BE2C (cell line): ENCODE measurements around the gene DDRGK1.

Experiments used
- DNase-seq: peaks from one replicate; pipeline ENCODE4 v3.0.0-alpha.2; 2020
- H3K27me3 ChIP-seq: fragments of 250-450 bp; sonication (Bioruptor Pico); 2 replicates; pipeline ENCODE4 v1.5.1; 2020; ENCODE audit warnings: mild to moderate bottlenecking
- H3K36me3 ChIP-seq: fragments of 250-450 bp; sonication (Bioruptor Pico); 2 replicates; pipeline ENCODE4 v1.5.1; 2020; ENCODE audit warnings: mild to moderate bottlenecking
- H3K4me1 ChIP-seq: fragments of 250-450 bp; sonication (Bioruptor Pico); 2 replicates; pipeline ENCODE4 v1.5.1; 2020
- H3K4me3 ChIP-seq: 2 replicates; pipeline ENCODE4 v1.5.1; 2011; ENCODE audit warnings: low read depth, low read length
- H3K9me3 ChIP-seq: fragments of 250-450 bp; sonication (Bioruptor Pico); 2 replicates; pipeline ENCODE4 v1.5.1; 2020
- CTCF ChIP-seq: IDR thresholded peaks from 2 replicates; pipeline ENCODE4 v1.5.1; 2012; ENCODE audit warnings: mild to moderate bottlenecking, low read depth, low read length

Gene DDRGK1

GRCh38 chr20:3173610-3174441 lies 30.7 kb downstream of the DDRGK1 start:
- Histone ChIP-seq H3K4me1 (no peaks in the 10 kb centered on the region), H3K4me3 (peak overlapping the region; percentile 91), H3K27me3 (peaks cover 15% of the 10 kb centered on the region; the same call in 1 of the 2 replicates), H3K9me3 (no peaks in the 10 kb centered on the region), H3K36me3 (no peaks in the 10 kb centered on the region)
- DNase-seq, result peak; percentile 97
- TF ChIP-seq CTCF, result no peak

GRCh38 chr20:3172933-3173609 lies 31.4 kb downstream of the DDRGK1 start, which contains the start of gene LZTS3:
TSS of gene LZTS3 (minus strand) at chr20:3173549. CDS start at chr20:3167163, 6,386 bp downstream.
- Histone ChIP-seq H3K9me3 (no peaks in the 10 kb centered on the region), H3K4me1 (no peaks in the 10 kb centered on the region), H3K36me3 (no peaks in the 10 kb centered on the region), H3K4me3 (peak within 1 kb of the TSS; percentile 91), H3K27me3 (peaks cover 15% of the 10 kb centered on the region; the same call in 1 of the 2 replicates)
- TF ChIP-seq CTCF, result 0 out of 2 replicates have a peak, but pooled peaks have one; percentile 1
- peak; percentile 89 for DNase-seq

DNA sequence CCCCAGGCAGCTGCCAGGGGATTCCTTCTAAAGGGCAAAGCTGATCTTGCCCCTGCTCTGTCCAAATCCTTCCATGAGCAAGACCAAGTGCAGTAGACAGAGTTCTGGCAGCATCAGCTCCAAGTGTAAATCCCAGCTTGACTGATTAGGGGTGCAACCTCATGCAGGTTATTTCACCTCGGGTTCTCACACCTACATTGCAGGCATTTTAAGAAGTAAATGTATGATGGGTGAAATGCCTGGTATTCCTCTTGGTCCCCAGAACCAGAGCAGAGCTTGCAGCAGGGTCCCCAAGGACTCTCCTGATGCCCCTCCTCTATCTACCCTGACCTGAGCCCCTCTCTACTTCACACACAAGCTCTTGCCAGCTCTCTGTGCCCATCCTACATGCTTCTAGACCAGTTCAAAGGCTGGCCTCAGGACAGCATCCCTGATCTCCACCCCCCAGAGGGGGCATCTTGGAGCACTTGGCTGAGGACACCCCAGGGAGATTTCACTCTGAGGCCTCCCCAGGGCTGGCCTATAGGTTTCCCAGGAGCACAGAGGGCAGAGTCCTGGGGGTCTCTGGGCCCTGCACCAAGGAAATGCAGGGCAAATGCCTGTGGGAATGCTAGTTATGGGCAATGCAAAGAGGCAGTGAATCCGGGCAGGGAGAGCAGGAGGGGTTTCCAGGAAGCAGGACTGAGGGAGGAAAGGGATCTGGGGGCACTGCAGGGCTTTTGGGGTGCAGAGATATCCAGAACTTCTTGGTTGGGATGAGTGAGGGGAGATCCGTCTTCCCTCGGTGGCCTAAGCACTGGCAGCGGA lies 32.2 kb downstream of the DDRGK1 start:
- H3K9me3 ChIP-seq, result no peaks in the 10 kb centered on the region
- no peak for TF ChIP-seq CTCF
- no peaks in the 10 kb centered on the region for H3K4me1 ChIP-seq
- H3K36me3 ChIP-seq, result no peaks in the 10 kb centered on the region
- peak overlapping the region; percentile 75 for H3K4me3 ChIP-seq
- DNase-seq, result no peak
- H3K27me3 ChIP-seq, result peaks cover 15% of the 10 kb centered on the region; the same call in 1 of the 2 replicates

DNA sequence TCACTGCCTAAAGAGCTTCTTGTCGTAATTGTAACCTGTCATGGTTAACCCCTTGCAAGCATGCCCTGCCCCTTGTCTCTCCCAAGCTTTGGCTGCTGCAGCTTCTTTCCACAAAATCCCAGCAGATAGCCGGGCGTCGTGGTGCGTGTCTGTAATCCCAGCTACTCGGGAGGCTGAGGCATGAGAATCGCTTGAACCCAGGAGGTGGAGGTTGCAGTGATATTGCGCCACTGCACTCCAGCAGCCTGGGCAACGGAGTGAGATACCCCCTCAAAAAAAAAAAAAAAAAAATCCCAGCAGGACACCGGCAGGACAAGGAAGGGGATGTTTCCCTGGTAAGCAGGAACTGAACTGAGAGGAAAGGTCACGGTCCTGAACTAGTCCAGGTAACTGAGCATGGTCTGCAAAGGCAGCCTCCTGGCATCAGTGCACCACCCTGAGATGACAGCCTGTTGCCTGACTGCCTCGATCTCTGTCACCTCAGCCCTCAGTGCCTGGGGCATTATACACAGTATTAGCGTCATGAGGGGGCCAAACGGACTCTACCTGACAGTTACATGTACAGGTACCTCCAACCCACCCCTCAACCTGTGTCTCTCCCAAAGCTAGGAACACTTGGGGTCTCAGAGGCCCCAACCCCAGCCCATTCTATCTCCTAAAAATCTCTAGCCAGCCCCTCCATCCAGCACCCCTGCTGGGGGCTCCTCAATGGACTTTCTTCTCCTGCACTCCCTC lies 32.9 kb downstream of the DDRGK1 start:
- no peak for TF ChIP-seq CTCF
- H3K9me3 ChIP-seq, result no peaks in the 10 kb centered on the region

GRCh38 chr20:3168829-3169590 lies 35.5 kb downstream of the DDRGK1 start:
- Histone ChIP-seq H3K4me1 (no peaks in the 10 kb centered on the region), H3K27me3 (peaks cover 2% of the 10 kb centered on the region; the same call in 1 of the 2 replicates), H3K36me3 (no peaks in the 10 kb centered on the region), H3K9me3 (no peaks in the 10 kb centered on the region), H3K4me3 (no peak overlapping the region)
- DNase-seq, result no peak
- TF ChIP-seq CTCF, result no peak

More for the DNA sequence above, 32.9 kb downstream of the DDRGK1 start:
- Histone ChIP-seq H3K27me3 (peaks cover 15% of the 10 kb centered on the region; the same call in 1 of the 2 replicates), H3K4me3 (no peak overlapping the region), H3K36me3 (no peaks in the 10 kb centered on the region), H3K4me1 (no peaks in the 10 kb centered on the region)
- no peak for DNase-seq
